ENCODE results near the gene TRIM65. TPM values are rescaled to one million over a fixed set of nuclear protein-coding genes. Genes with fewer than 3 reads are reported as not detected.
A peak's percentile ranks its signal among the peaks of the same experiment; 100 is the strongest.

TRIM65 gene
- total and polyA plus RNA-seq, 3 donors from 2014 or later, result 8.6 to 25.5 (median 23.4) TPM

- 2% methylated on average over 13 to 17 of the region's 24 CpGs for WGBS, 2 donors
- no peak for TF ChIP-seq POLR2A (IDR thresholded peaks at IDR 0.05)
- no peak for TF ChIP-seq CTCF (IDR thresholded peaks at IDR 0.05)
These were observed 40.5 kb downstream of the TRIM65 start for GRCh38 chr17:75856062-75856756.

GRCh38 chr17:75855310-75856061 lies 41.3 kb downstream of the TRIM65 start, which contains the start of gene WBP2:
TSS of gene WBP2 (minus strand) at chr17:75855335. CDS start at chr17:75855297, 38 bp downstream.
- peak; percentile 100 for DNase-seq
- H3K4me1 ChIP-seq, result peaks cover 21% of the 10 kb centered on the region
- intact Hi-C loops (cut with DNase I; ENCODE audit: low total_unique reads), result no loop called here

More at GRCh38 chr17:75856062-75856756, 40.5 kb downstream of the TRIM65 start:
- Histone ChIP-seq H3K27me3 (no peaks in the 10 kb centered on the region), H3K4me1 (peaks cover 21% of the 10 kb centered on the region), H3K4me3 (peak overlapping the region; percentile 75 to 87), H3K36me3 (ENCODE audit: low read depth, missing control alignments) (no peaks in the 10 kb centered on the region), H3K9me3 (no peaks in the 10 kb centered on the region), H3K27ac (peak overlapping the region; percentile 94 to 97)
- intact Hi-C loops (cut with DNase I; ENCODE audit: low total_unique reads), result no loop called here
- peak; percentile 61 for DNase-seq

GRCh38 chr17:75854881-75855309 lies 41.9 kb downstream of the TRIM65 start:
- Histone ChIP-seq H3K9me3 (no peaks in the 10 kb centered on the region), H3K4me3 (peak overlapping the region; percentile 75 to 87), H3K36me3 (ENCODE audit: low read depth, missing control alignments) (no peaks in the 10 kb centered on the region), H3K27ac (peak overlapping the region; percentile 96 to 97), H3K27me3 (no peaks in the 10 kb centered on the region), H3K4me1 (peaks cover 25% of the 10 kb centered on the region)
- intact Hi-C loops (cut with DNase I; ENCODE audit: low total_unique reads), result no loop called here
- no peak for DNase-seq
- TF ChIP-seq CTCF (IDR thresholded peaks at IDR 0.05), result no peak
- no peak for TF ChIP-seq POLR2A (IDR thresholded peaks at IDR 0.05)
- 0 to 1% methylated on average over 14 to 19 of the region's 19 CpGs for WGBS, 2 donors

More at GRCh38 chr17:75855310-75856061, 41.3 kb downstream of the TRIM65 start, which contains the start of gene WBP2:
- WGBS, 2 donors, result 0 to 1% methylated on average over 24 to 35 of the region's 58 CpGs
- Histone ChIP-seq H3K9me3 (no peaks in the 10 kb centered on the region), H3K36me3 (ENCODE audit: low read depth, missing control alignments) (no peaks in the 10 kb centered on the region), H3K27me3 (no peaks in the 10 kb centered on the region), H3K4me3 (peak within 1 kb of the TSS; percentile 75 to 87), H3K27ac (peak within 1 kb of the TSS; percentile 96 to 97)
- TF ChIP-seq CTCF (IDR thresholded peaks at IDR 0.05), result peak; percentile 48 to 66 (median 61)
- peak; percentile 99 for TF ChIP-seq POLR2A (IDR thresholded peaks at IDR 0.05)

- Histone ChIP-seq H3K4me3 (peak overlapping the region; percentile 75 to 87), H3K36me3 (ENCODE audit: low read depth, missing control alignments) (no peaks in the 10 kb centered on the region), H3K27ac (peak overlapping the region; percentile 96 to 97), H3K4me1 (peaks cover 31% of the 10 kb centered on the region), H3K27me3 (no peaks in the 10 kb centered on the region), H3K9me3 (no peaks in the 10 kb centered on the region)
- TF ChIP-seq POLR2A (IDR thresholded peaks at IDR 0.05) (no peak), CTCF (IDR thresholded peaks at IDR 0.05) (no peak)
- intact Hi-C loops (cut with DNase I; ENCODE audit: low total_unique reads), result no loop called here
- 11 to 15% methylated on average over 7 of the region's 7 CpGs for whole genome bisulfite sequencing, 2 donors
- DNase-seq, result peak; percentile 58
These were observed 42.5 kb downstream of the TRIM65 start for GRCh38 chr17:75854101-75854748.
